Measurements from ENCODE around the gene CCL4L2. TPM values are rescaled to one million over a fixed set of nuclear protein-coding genes. Genes with fewer than 3 reads are reported as not detected.
"Not testable (repeated sequence)": the region's sequence is repeated elsewhere in the genome, so short reads cannot be mapped to it uniquely, and the experiment has no call there.

Gene CCL4L2
- total RNA-seq, 2 donors from 2014 or later: 0.42 to 0.96 TPM

DNA sequence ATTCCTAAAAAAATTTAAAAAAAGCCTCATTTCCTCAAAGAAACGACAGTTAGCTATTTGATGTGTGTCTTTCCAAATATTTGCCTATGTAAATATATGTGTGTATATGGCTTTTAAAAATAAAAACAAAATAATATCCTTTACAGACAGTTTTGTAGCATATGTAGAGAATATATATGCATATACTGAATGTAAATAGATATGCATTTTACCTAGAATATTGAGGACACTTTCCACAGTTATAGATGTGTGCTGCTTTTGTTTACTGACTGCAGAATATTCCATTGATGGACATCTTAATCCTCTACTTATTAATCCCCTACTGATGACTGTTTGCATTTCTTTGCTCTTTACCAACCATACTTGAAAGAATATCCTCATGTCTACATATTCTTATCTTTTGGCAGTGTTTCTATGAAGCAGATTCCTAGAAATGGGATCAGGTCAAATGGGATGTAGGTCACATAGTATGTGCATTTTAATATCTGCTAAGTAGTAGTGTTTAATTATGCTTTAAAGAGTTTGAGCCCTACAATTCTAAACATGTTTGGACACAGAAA, 17.6 kb upstream of the CCL4L2 start:
- Histone ChIP-seq H3K9me3 (no peaks in the 10 kb centered on the region), H3K27ac (no peak overlapping the region), H3K4me3 (no peak overlapping the region), H3K4me1 (no peaks in the 10 kb centered on the region), H3K27me3 (no peaks in the 10 kb centered on the region), H3K9ac (ENCODE audit: low read depth in 2 of 2, low read length in 2 of 2) (no peak overlapping the region), H3K36me3 (no peaks in the 10 kb centered on the region)
- DNase-seq: no peak
- intact Hi-C loops (cut with DNase I): no loop called here
- TF ChIP-seq, protein P1, sequence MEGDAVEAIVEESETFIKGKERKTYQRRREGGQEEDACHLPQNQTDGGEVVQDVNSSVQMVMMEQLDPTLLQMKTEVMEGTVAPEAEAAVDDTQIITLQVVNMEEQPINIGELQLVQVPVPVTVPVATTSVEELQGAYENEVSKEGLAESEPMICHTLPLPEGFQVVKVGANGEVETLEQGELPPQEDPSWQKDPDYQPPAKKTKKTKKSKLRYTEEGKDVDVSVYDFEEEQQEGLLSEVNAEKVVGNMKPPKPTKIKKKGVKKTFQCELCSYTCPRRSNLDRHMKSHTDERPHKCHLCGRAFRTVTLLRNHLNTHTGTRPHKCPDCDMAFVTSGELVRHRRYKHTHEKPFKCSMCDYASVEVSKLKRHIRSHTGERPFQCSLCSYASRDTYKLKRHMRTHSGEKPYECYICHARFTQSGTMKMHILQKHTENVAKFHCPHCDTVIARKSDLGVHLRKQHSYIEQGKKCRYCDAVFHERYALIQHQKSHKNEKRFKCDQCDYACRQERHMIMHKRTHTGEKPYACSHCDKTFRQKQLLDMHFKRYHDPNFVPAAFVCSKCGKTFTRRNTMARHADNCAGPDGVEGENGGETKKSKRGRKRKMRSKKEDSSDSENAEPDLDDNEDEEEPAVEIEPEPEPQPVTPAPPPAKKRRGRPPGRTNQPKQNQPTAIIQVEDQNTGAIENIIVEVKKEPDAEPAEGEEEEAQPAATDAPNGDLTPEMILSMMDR (IDR thresholded peaks at IDR 0.05): no peak

DNA sequence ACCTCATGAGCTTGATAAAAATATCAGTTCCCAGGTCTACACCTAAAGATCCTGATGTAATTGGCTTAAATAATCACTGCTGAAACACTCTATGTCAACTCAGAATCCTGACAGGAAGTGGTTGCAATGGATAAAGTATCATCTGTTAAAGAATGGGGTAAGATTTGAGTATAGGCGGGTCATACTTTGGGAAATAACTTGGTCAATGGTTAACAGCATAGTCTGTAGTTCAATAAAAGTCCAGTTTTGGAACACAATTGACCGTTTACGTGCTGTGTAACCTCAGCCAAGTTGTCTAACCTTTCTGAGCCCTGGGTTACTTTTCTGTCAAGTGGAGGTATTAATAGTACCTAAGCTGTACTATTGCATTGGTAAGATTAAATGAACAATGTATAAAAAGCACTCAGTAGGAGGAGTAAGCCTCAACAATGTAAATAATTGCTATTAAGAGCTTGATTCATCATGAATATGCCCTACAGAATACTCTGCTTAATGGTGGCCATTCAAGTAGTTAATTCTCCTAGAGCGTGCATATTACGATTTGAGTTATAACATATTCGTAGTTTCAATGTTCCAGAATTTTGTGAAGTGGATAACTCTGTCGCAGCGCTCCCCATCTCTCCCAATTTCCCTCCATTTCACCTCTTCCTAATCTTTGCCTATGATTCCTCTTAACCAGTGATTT, 16.6 kb upstream of the CCL4L2 start:
- H3K9ac ChIP-seq (ENCODE audit: low read depth in 2 of 2, low read length in 2 of 2); H3K9me3 ChIP-seq; intact Hi-C loops (cut with DNase I); H3K27me3 ChIP-seq; H3K27ac ChIP-seq; H3K36me3 ChIP-seq; H3K4me1 ChIP-seq; H3K4me3 ChIP-seq; DNase-seq: not testable (repeated sequence)

DNA sequence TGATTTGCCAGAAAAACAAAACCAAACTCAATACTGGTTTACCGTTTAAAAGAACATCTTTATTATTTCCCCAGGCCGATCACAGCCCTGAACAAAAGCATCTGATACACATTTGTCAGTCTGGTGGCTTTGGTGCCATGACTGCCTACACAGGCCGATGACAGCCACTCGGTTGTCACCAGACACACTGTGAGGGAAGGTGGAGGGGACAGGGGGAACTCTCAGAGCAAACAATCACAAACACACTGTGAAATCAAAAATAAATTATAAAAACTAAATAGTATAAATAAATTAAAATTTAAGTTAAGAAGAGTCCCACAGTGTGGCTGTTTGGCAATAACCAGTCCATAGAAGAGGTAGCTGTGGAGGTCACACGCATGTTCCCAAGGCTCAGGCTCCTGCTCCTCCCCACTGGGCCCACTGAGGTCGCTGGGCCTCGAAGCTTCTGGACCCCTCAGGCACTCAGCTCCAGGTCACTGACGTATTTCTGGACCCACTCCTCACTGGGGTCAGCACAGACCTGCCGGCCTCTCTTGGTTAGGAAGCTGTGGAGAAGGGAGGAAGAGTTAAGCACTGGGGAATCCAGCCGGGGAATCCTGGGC, 15.9 kb upstream of the CCL4L2 start:
- H3K27ac ChIP-seq, DNase-seq: not testable (repeated sequence)

DNA sequence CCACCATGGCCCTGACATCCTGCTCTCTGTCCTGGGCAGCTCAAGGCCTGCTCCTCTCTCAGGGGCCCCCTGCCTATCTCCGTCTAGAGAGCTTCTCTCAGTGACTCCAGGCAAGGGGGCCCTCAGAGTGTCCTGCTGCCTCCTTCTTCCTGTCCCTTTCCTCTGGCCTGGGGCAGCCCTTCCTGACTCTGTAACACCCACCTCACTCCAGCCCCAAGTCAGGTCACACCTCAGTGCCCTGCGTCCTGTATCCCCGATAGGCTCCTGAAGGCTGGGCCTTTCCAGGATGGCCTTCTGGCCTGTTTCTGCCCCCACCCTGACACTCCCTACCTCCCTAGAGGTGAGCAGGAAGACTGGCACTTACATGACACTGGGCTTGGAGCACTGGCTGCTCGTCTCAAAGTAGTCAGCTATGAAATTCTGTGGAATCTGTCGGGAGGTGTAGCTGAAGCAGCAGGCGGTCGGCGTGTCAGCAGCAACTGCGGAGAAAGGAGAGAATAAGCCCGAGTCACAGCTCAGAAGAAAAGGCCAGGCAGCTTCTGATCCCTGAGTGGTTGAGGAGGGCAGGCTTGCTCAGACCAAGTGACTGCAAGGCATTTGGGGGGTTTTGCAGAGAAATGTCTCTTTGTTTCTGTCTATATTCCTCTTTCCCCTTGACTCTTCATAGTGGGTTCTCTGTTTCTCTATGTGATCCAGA, 15.3 kb upstream of the CCL4L2 start:
- Histone ChIP-seq H3K9ac (ENCODE audit: low read depth in 2 of 2, low read length in 2 of 2) (no peak overlapping the region), H3K4me3 (no peak overlapping the region), H3K27ac (no peak overlapping the region), H3K36me3 (no peaks in the 10 kb centered on the region), H3K4me1 (no peaks in the 10 kb centered on the region), H3K27me3 (no peaks in the 10 kb centered on the region), H3K9me3 (no peaks in the 10 kb centered on the region)
- TF ChIP-seq, protein P1 (IDR thresholded peaks at IDR 0.05): no peak
- no peak for DNase-seq
- intact Hi-C loops (cut with DNase I): no loop called here

More for the DNA sequence above, 15.9 kb upstream of the CCL4L2 start:
- H3K27me3 ChIP-seq; H3K9me3 ChIP-seq; intact Hi-C loops (cut with DNase I); H3K4me1 ChIP-seq; H3K9ac ChIP-seq (ENCODE audit: low read depth in 2 of 2, low read length in 2 of 2); H3K36me3 ChIP-seq; H3K4me3 ChIP-seq: not testable (repeated sequence)

DNA sequence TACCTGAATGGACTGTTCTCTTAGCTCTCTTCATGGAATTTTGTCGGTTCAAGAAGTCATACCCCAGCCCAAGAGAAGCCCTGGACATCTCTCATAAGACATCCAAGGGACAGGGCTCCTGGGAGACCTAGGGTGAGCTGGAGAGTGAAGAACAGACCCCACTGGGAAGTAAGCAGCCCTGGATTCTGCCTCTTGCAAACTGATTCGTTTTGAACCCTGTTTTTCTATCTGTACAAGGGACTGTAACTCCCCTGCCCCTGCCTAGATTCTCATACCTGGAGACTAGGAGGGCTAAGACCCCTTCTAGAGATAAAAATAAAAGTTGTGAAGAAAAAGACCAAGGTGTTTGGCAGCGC, 14.8 kb upstream of the CCL4L2 start:
- DNase-seq: no peak
- Histone ChIP-seq H3K27me3 (no peaks in the 10 kb centered on the region), H3K4me1 (no peaks in the 10 kb centered on the region), H3K9me3 (no peaks in the 10 kb centered on the region), H3K27ac (no peak overlapping the region), H3K36me3 (no peaks in the 10 kb centered on the region), H3K9ac (ENCODE audit: low read depth in 2 of 2, low read length in 2 of 2) (no peak overlapping the region), H3K4me3 (no peak overlapping the region)
- intact Hi-C loops (cut with DNase I): no loop called here
- TF ChIP-seq, protein P1 (IDR thresholded peaks at IDR 0.05): no peak

DNA sequence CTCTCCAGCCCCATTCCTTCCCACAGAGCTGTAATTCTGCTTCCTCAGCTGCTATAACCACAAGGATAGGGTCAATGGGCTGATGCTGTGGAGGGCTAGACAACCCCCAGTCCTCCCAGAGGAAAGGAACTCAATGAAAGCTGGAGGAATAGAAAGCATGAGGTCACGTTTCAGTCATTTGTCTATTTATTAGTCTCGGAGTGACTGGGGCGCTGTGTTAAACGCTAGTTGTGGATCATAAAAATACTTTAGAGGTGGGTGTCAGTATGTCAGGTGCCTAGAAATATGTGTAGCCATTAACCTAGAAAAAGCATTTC, 13.5 kb upstream of the CCL4L2 start:
- TF ChIP-seq, protein P1 (IDR thresholded peaks at IDR 0.05): no peak
- intact Hi-C loops (cut with DNase I): no loop called here
- no peaks in the 10 kb centered on the region for H3K36me3 ChIP-seq
- no peaks in the 10 kb centered on the region for H3K9me3 ChIP-seq
- no peak overlapping the region for H3K4me3 ChIP-seq
- no peaks in the 10 kb centered on the region for H3K4me1 ChIP-seq
- DNase-seq: no peak
- no peaks in the 10 kb centered on the region for H3K27me3 ChIP-seq
- no peak overlapping the region for H3K27ac ChIP-seq
- no peak overlapping the region for H3K9ac ChIP-seq (ENCODE audit: low read depth in 2 of 2, low read length in 2 of 2)
